Measurements from ENCODE around the gene SCYGR5. TPM values are rescaled to one million over a fixed set of nuclear protein-coding genes. Genes with fewer than 3 reads are reported as not detected.
"Not testable (repeated sequence)": the region's sequence is repeated elsewhere in the genome, so short reads cannot be mapped to it uniquely, and the experiment has no call there.

The SCYGR5 gene
- total RNA-seq, 1 donor from 2014 or later: not detected

DNA sequence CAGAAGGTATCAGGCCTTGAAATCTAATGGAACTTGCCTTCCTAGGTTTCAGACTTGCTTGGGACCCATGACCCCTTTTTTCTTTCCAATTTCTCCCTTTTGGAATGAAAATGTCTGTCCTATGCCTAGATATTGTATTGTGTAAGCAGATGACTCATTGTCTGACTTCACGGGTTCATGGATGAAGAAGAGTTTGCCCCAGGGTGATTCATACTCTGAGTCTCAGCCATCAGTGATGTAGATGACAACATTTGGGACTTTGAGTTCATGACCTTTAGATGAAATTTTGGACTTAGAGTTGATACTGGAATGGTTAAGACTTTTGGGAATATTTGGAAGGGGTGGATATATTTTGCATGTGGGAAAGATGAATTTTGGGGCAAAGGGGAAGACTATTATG is 11.2 kb upstream of the SCYGR5 start:
- H3K4me3 ChIP-seq (ENCODE audit: low read depth, low read length): no peak overlapping the region
- TF ChIP-seq, protein P1, sequence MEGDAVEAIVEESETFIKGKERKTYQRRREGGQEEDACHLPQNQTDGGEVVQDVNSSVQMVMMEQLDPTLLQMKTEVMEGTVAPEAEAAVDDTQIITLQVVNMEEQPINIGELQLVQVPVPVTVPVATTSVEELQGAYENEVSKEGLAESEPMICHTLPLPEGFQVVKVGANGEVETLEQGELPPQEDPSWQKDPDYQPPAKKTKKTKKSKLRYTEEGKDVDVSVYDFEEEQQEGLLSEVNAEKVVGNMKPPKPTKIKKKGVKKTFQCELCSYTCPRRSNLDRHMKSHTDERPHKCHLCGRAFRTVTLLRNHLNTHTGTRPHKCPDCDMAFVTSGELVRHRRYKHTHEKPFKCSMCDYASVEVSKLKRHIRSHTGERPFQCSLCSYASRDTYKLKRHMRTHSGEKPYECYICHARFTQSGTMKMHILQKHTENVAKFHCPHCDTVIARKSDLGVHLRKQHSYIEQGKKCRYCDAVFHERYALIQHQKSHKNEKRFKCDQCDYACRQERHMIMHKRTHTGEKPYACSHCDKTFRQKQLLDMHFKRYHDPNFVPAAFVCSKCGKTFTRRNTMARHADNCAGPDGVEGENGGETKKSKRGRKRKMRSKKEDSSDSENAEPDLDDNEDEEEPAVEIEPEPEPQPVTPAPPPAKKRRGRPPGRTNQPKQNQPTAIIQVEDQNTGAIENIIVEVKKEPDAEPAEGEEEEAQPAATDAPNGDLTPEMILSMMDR (conservative IDR thresholded peaks at IDR 0.05; ENCODE audit: low read depth, low read length): no peak
- peak; percentile 66 for DNase-seq (ENCODE audit: low read depth)

DNA sequence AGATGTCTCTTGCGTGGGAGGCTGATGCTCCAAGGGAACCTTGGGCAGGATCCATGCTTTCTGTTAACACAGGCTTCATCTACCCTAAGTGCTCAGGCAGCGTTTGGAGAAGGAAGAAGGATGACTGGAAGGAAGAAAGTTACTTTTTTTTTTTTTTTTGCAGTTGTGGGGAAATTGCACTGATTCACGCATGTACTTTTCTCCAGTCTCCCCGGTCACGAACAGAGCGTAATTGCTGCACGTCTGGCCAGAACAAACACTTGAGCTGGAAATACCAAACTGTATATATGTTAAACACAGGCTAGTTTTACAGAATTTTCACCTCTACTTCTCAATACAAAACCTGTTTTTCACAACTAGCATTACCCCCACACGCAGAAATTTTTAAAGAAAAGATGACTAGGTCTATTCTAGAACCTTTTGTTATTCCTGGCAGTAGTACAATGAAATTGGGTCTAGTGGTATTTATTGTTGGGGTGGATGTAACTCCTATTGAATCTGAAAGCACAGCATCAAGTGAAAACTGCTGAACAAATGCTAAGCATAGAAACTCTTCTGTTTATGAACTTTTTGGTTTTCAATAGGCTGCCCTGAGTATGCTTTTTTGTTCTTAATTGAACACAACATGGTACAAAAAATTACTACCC is 9.3 kb upstream of the SCYGR5 start:
- no peak for DNase-seq (ENCODE audit: low read depth)
- TF ChIP-seq, protein P1 (conservative IDR thresholded peaks at IDR 0.05; ENCODE audit: low read depth, low read length): no peak
- H3K4me3 ChIP-seq (ENCODE audit: low read depth, low read length): no peak overlapping the region

DNA sequence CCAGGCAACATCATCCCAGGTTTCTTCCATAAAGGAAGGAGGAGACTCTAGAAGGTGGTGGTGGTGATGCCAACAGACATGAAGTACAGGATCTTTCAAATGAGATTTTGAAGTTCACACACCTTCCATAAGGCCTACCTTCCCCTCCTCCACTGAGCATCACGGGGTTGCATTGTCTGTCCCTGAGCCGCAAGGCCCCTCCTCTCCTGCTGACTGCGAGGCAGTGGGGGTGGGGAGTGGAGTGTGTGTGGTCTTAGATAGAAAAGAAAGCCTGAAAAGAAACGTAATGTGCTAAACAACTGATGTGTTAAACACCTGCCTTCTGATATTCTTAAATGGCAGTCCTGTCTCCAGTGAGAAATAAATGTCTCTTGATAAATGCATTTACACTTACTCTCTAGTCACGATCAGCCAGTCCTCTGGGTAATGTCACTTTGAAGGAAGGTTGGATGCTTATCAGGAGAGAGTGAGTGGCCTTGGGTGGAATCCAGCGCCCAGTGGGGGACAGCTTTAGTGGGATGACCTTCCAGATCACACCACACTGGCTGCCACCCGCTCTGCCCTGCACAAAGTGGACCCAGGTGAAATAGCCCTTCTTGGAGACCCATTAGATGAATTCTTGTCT is 5.5 kb upstream of the SCYGR5 start:
- no peak overlapping the region for H3K4me3 ChIP-seq (ENCODE audit: low read depth, low read length)
- DNase-seq (ENCODE audit: low read depth): no peak
- TF ChIP-seq, protein P1 (conservative IDR thresholded peaks at IDR 0.05; ENCODE audit: low read depth, low read length): no peak

DNA sequence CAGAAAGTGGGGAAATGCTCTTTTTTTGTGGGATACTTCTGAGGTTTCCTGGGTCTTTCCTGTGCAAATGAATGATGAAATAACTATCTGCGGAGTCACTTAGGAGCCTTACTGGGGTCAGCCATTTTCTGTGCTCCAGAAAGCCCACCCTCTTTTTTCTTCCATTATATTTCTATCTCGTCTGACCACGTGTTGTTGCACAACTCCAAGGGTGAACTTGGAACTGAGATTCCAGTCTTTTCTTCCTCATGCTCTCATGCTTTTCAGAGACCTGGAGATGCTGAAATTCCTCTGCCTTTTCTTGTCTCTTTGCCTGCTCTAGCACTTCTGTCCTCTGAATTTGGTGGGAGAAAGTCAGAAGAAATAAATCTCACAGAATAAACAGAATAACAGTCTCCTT is 4.8 kb upstream of the SCYGR5 start:
- no peak overlapping the region for H3K4me3 ChIP-seq (ENCODE audit: low read depth, low read length)
- TF ChIP-seq, protein P1 (conservative IDR thresholded peaks at IDR 0.05; ENCODE audit: low read depth, low read length): no peak
- no peak for DNase-seq (ENCODE audit: low read depth)

DNA sequence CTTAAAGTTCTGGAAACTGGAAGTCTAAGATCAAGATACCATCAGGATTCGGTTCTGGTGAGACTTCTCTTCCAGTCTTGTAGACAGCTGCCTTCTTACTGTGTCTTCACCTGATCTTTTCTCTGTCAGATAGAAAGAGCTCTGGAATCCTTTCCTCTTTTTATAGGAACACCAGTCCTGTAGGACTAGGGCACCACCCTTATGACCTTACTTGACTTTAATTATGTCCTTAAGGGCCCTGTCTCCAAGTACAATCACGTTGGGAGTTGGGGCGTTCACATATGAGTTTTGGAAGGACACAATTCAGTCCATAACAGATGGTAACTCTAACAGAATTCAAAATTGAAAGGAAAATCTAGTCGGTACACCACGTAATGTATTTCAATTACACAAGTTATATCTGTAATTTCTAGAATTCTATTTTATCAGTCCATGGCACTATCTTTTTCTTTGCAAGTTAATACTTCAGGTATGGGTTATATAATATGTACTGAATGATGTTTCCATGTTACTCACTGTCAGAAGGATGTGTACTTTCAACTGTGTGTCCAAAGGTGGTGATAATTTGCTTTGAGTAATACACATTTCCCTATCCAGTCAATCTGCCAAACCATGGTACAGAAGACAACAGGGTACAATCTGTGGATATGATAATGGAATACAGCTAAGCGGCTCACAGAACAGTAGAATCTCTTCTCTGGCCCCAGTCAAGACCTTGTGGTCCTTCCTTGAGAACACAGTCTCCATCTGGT is 1.2 kb upstream of the SCYGR5 start:
- TF ChIP-seq, protein P1 (conservative IDR thresholded peaks at IDR 0.05; ENCODE audit: low read depth, low read length): no peak
- no peak for DNase-seq (ENCODE audit: low read depth)

DNA sequence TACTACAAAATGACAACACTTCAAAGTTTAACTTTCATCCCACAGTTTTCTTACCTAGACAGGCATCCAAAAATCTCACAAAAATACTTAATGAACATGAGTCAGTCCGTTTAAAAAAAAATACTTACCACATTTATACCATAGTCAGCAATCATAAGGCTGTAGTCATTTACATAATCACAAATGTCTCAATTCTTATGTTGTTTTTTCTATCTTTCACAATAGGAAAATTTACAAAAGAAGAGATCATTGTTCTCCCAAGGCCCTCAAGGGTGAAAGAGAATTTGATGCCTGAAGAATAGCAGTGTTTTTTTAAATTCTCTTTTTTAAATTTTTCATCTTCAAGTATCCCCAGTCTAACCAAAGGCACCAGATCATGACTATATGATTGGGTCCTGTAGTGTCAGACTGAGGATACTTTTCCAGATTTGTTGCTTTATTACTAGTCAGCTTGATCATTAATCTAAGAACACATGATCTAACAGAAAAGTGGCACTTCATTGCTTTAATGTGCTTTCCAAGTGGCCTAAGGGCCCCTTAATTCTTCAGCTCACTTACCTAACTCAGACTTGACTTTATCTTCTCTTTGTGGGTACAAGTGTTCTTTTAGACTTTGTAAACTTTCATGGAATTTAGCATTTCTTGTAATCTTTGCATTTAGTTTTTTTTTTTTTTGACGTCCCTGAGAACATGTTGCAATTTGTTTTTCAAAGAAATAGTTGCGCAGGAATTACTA is 4.7 kb downstream of the SCYGR5 start:
- no peak for DNase-seq (ENCODE audit: low read depth)
- H3K4me3 ChIP-seq (ENCODE audit: low read depth, low read length): no peak overlapping the region
- TF ChIP-seq, protein P1 (conservative IDR thresholded peaks at IDR 0.05; ENCODE audit: low read depth, low read length): no peak

More for the DNA sequence above, 1.2 kb upstream of the SCYGR5 start:
- H3K4me3 ChIP-seq (ENCODE audit: low read depth, low read length): no peak overlapping the region

DNA sequence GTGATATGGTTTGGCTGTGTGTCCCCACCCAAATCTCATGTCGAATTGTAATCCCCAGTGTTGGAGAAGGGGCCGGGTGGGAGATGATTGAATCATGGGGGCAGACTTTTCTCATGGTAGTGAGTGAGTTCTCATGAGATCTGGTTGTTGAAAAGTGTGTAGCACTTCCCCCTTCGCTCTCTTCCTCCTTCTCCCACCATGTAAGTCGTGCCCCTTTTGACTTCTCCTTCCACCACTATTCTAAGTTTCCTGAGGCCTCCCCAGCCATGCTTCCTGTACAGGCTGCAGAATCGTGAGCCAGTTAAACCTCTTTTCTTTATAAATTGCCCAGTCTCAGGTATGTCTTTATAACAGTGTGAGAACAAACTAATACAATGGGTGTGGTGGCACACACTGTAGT is 7.0 kb downstream of the SCYGR5 start:
- not testable (repeated sequence) for H3K4me3 ChIP-seq (ENCODE audit: low read depth, low read length); DNase-seq (ENCODE audit: low read depth)
